Thymus (tissue), 11 donors: ENCODE data around the gene KNCN. TPM values are rescaled to one million over a fixed set of nuclear protein-coding genes. Genes with fewer than 3 reads are reported as not detected.

Experiments used
- DNase-seq, 9 donors: peaks; one replicate each; pipeline ENCODE4 v3.0.0-alpha.2; 2013; ENCODE audit warnings: low spot score in 9 of 9, low read depth in 6 of 9, missing footprints in 1 of 9
- H3K27ac ChIP-seq, 2 donors: one replicate each; pipeline ENCODE4 v1.5.1; 2013; ENCODE audit warnings: control low read depth in 1 of 2, low read depth in 1 of 2, low read length in 1 of 2, mild to moderate bottlenecking in 1 of 2, moderate library complexity in 1 of 2
- H3K27me3 ChIP-seq, 2 donors: one replicate each; pipeline ENCODE4 v1.5.1; 2013; ENCODE audit warnings: low read length in 1 of 2; ENCODE audit not compliant: control insufficient read depth in 2 of 2, insufficient read depth in 1 of 2
- H3K36me3 ChIP-seq, 2 donors: one replicate each; pipeline ENCODE4 v1.5.1; 2013; ENCODE audit warnings: low read length in 1 of 2, mild to moderate bottlenecking in 1 of 2, moderate library complexity in 1 of 2; ENCODE audit not compliant: control insufficient read depth in 2 of 2, insufficient read depth in 2 of 2
- H3K4me1 ChIP-seq, 2 donors: one replicate each; pipeline ENCODE4 v1.5.1; 2013; ENCODE audit warnings: low read length in 2 of 2; ENCODE audit not compliant: control insufficient read depth in 2 of 2, insufficient read depth in 2 of 2
- H3K4me3 ChIP-seq, 2 donors: one replicate each; pipeline ENCODE4 v1.5.1; 2013; ENCODE audit warnings: low read length in 2 of 2, control low read depth in 1 of 2, mild to moderate bottlenecking in 1 of 2
- H3K9me3 ChIP-seq, 2 donors: one replicate each; pipeline ENCODE4 v1.5.1; 2013; ENCODE audit warnings: low read length in 1 of 2, mild to moderate bottlenecking in 1 of 2; ENCODE audit not compliant: control insufficient read depth in 2 of 2, insufficient read depth in 1 of 2
- WGBS: extraction: QIAGEN DNeasy Blood & Tissue Kit; methylation state at CpG from one replicate; pipeline ENCODE4 v1.1.7; 2013; 5-methylcytosine and 5-hydroxymethylcytosine counted together
- polyA plus RNA-seq: library from polyadenylated mRNA; stranded (reverse); fragments of 200-250 nt; gene quantifications from one replicate; pipeline ENCODE4 v1.2.3, GENCODE V29; 2013
- total RNA-seq: library from RNA; stranded (reverse); fragments of 120-200 nt; gene quantifications from one replicate; pipeline ENCODE4 v1.2.4, GENCODE V29; 2013
- donor health status: healthy.

The KNCN gene
- total and polyA plus RNA-seq, 2 donors = 0.05 TPM; not detected in 1

GRCh38 chr1:46506470-46507219 is 44.8 kb downstream of the KNCN start:
- DNase-seq = no peak
- H3K27me3 ChIP-seq = peaks cover 4 to 37% of the 10 kb centered on the region in 2 donors

GRCh38 chr1:46503421-46503820 is 48.0 kb downstream of the KNCN start:
- no peaks in the 10 kb centered on the region for H3K36me3 ChIP-seq
- WGBS = 94% methylated on average over 4 of the region's 4 CpGs

More at GRCh38 chr1:46506470-46507219, 44.8 kb downstream of the KNCN start:
- Histone ChIP-seq H3K4me3 (no peak overlapping the region), H3K36me3 (no peaks in the 10 kb centered on the region), H3K4me1 (no peaks in the 10 kb centered on the region), H3K9me3 (no peaks in the 10 kb centered on the region), H3K27ac (no peak overlapping the region)
- WGBS = 91% methylated on average over 17 of the region's 17 CpGs

GRCh38 chr1:46501528-46501927 is 49.9 kb downstream of the KNCN start:
- no peaks in the 10 kb centered on the region for H3K36me3 ChIP-seq
- WGBS = 99% methylated on average over 3 of the region's 3 CpGs
- H3K4me3 ChIP-seq = no peak overlapping the region
- H3K9me3 ChIP-seq = no peaks in the 10 kb centered on the region
- no peak overlapping the region for H3K27ac ChIP-seq
- no peak for DNase-seq
- H3K27me3 ChIP-seq = peaks cover 4 to 31% of the 10 kb centered on the region in 2 donors
- H3K4me1 ChIP-seq = no peaks in the 10 kb centered on the region

More at GRCh38 chr1:46503421-46503820, 48.0 kb downstream of the KNCN start:
- H3K9me3 ChIP-seq = no peaks in the 10 kb centered on the region
- no peak for DNase-seq
- peaks cover 4 to 35% of the 10 kb centered on the region in 2 donors for H3K27me3 ChIP-seq
- no peak overlapping the region for H3K4me3 ChIP-seq
- H3K27ac ChIP-seq = no peak overlapping the region
- H3K4me1 ChIP-seq = no peaks in the 10 kb centered on the region

- 97% methylated on average over 19 of the region's 19 CpGs for WGBS
- Histone ChIP-seq H3K4me3 (no peak overlapping the region), H3K27ac (no peak overlapping the region), H3K36me3 (no peaks in the 10 kb centered on the region), H3K9me3 (no peaks in the 10 kb centered on the region), H3K4me1 (no peaks in the 10 kb centered on the region), H3K27me3 (peaks cover 27 to 62% of the 10 kb centered on the region in 2 donors)
- DNase-seq = no peak
Measured at GRCh38 chr1:46497665-46498064, 53.8 kb downstream of the KNCN start.

GRCh38 chr1:46497020-46497419 is 54.4 kb downstream of the KNCN start:
- Histone ChIP-seq H3K4me1 (no peaks in the 10 kb centered on the region), H3K4me3 (no peak overlapping the region), H3K36me3 (no peaks in the 10 kb centered on the region), H3K27ac (no peak overlapping the region), H3K9me3 (no peaks in the 10 kb centered on the region), H3K27me3 (peaks cover 32 to 64% of the 10 kb centered on the region in 2 donors)
- no peak for DNase-seq
- 80% methylated on average over 3 of the region's 3 CpGs for WGBS

GRCh38 chr1:46496505-46496904 is 54.9 kb downstream of the KNCN start:
- Histone ChIP-seq H3K36me3 (no peaks in the 10 kb centered on the region), H3K27me3 (peaks cover 37 to 68% of the 10 kb centered on the region in 2 donors), H3K4me3 (no peak overlapping the region), H3K9me3 (no peaks in the 10 kb centered on the region), H3K27ac (no peak overlapping the region), H3K4me1 (no peaks in the 10 kb centered on the region)
- DNase-seq = no peak
- 88% methylated on average over 6 of the region's 6 CpGs for WGBS

GRCh38 chr1:46495778-46496177 is 55.7 kb downstream of the KNCN start:
- Histone ChIP-seq H3K4me3 (no peak overlapping the region), H3K27me3 (peaks cover 44 to 75% of the 10 kb centered on the region in 2 donors), H3K4me1 (no peaks in the 10 kb centered on the region), H3K27ac (no peak overlapping the region), H3K36me3 (no peaks in the 10 kb centered on the region), H3K9me3 (peaks cover 0 to 2% of the 10 kb centered on the region in 2 donors)
- WGBS = 89% methylated on average over 2 of the region's 2 CpGs
- DNase-seq = no peak

Other genes starting within 250 kb of the KNCN start
- 32.8 TPM for gene LRRC41, start 248.0 kb downstream of the KNCN start, total RNA-seq
- gene LRRC41, start 248.0 kb downstream of the KNCN start, polyA plus RNA-seq = 24.1 TPM
- gene UQCRH, start 247.9 kb downstream of the KNCN start, total RNA-seq = 420 TPM
- gene UQCRH, start 247.9 kb downstream of the KNCN start, polyA plus RNA-seq = 507 TPM
- 9.9 TPM for gene NSUN4, start 210.8 kb downstream of the KNCN start, total RNA-seq
- gene NSUN4, start 210.8 kb downstream of the KNCN start, polyA plus RNA-seq = 10.0 TPM
- gene FAAH, start 157.3 kb downstream of the KNCN start, total RNA-seq = 10.9 TPM
- gene FAAH, start 157.3 kb downstream of the KNCN start, polyA plus RNA-seq = 33.7 TPM
- 0.05 TPM for gene DMBX1, start 61.8 kb downstream of the KNCN start, total RNA-seq
- gene DMBX1, start 61.8 kb downstream of the KNCN start, polyA plus RNA-seq = 0.21 TPM
- gene MKNK1, start 52.6 kb upstream of the KNCN start, total RNA-seq = 20.1 TPM
- 62.2 TPM for gene MKNK1, start 52.6 kb upstream of the KNCN start, polyA plus RNA-seq
- gene MOB3C, start 65.2 kb upstream of the KNCN start, total RNA-seq = 7.5 TPM
- 16.2 TPM for gene MOB3C, start 65.2 kb upstream of the KNCN start, polyA plus RNA-seq
- gene ATPAF1, start 116.7 kb upstream of the KNCN start, total RNA-seq = 53.4 TPM
- 34.6 TPM for gene ATPAF1, start 116.7 kb upstream of the KNCN start, polyA plus RNA-seq
- not detected for gene TEX38, start 120.2 kb upstream of the KNCN start, total RNA-seq
- gene TEX38, start 120.2 kb upstream of the KNCN start, polyA plus RNA-seq = 0.14 TPM
- gene EFCAB14, start 167.5 kb upstream of the KNCN start, total RNA-seq = 63.6 TPM
- 30.6 TPM for gene EFCAB14, start 167.5 kb upstream of the KNCN start, polyA plus RNA-seq
- gene CYP4B1, start 247.4 kb upstream of the KNCN start, total RNA-seq = 1.1 TPM
- gene CYP4B1, start 247.4 kb upstream of the KNCN start, polyA plus RNA-seq = 26.5 TPM